H1 (cell line): ENCODE results near the gene CYP4A22. TPM values are rescaled to one million over a fixed set of nuclear protein-coding genes. Genes with fewer than 3 reads are reported as not detected.

Source experiments
- BACH1 ChIP-seq: IDR thresholded peaks from 2 replicates; pipeline ENCODE4 v1.6.1; 2012; ENCODE audit warnings: low read length, improper control_type of control experiment
- CEBPB ChIP-seq: IDR thresholded peaks from 2 replicates; pipeline ENCODE4 v1.6.1; 2012; ENCODE audit warnings: low read depth, low read length
- CHD2 ChIP-seq: IDR thresholded peaks from 2 replicates; pipeline ENCODE4 v1.6.1; 2012; ENCODE audit warnings: low read length, improper control_type of control experiment
- GABPA ChIP-seq: IDR thresholded peaks from 2 replicates; pipeline ENCODE4 v1.6.1; 2011; ENCODE audit warnings: mild to moderate bottlenecking, low read length, moderate library complexity, borderline replicate concordance; ENCODE audit not compliant: insufficient read depth
- TEAD4 ChIP-seq: IDR thresholded peaks from 2 replicates; pipeline ENCODE4 v1.6.1; 2012; ENCODE audit warnings: low read depth, low read length, inconsistent platforms, mixed read lengths
- polyA plus RNA-seq, 7 experiments: library from polyadenylated mRNA; depleted of rRNA in 3 of 7; stranded (reverse) in 5 of 7; unstranded in 2 of 7; fragments of >200 nt in 5 of 7; fragments of 200-250 nt in 2 of 7; gene quantifications; 1 replicate in 5 of 7; 2 replicates in 1 of 7; 4 replicates in 1 of 7; pipeline versions ENCODE4 v1.2.1 to v1.2.3, GENCODE V29; 2011 to 2013; ENCODE audit warnings: missing spikeins in 2 of 7, mixed read lengths in 2 of 7
- total RNA-seq: library from RNA; stranded (reverse); fragmentation: NEBNext Ultra II Directional; extraction: Animal tissue kit (Norgen Biotek cat#: 25700); gene quantifications from 2 replicates; pipeline ENCODE4 v1.2.1, GENCODE V29; 2021

CYP4A22 gene
- total and polyA plus RNA-seq, 2 of the 8 experiments (the other 6 are each of a cell fraction or from before 2014, with no cell fraction given), result not detected

DNA sequence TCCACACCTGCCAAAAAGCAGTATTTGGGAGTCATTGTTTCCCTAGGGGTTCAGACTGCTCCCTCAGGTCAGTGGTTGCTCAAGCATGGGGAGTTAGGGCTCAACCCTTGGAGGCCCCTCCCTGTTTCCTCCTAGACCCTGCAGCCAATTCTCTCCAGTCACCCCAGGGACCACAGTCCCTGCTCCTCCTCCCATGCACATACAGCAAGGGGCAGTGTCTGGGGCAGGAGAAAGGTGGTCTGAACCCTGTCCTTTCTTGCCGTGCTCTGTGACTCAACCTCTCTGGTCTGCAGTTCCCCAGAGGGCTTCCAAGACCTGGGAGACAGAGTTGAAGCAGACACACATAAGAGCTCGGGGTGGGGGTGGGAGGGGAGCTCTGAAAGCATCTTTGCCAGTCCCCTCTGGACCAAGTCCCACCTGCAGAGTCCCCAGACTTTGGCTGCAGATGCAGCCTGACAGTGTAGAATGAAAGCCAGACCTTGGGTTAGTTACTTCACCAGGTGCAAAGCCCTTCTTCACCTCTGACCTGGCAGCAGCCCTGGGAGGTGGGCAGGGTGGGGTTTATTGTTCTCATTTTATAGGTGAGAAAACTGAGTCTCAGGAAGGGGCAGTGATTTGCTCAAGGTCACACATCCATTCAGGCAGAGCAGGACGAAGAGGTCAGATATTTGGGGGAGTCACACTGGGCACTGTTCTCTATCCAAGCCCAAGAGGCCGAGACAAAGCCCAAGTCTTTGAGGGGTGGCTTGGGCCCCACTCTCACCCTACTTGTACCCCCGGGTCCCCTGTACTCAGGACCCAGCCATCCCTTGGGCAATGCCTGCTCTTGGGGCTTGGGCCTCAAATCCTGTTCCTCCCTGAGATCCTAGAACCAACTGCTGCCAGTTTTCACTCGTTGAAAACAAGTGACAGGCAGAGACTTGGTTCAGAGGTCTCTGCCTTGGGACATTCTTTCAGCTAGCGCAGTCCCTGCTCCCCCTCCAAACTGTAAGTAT lies 51.8 kb downstream of the CYP4A22 start (continued):
- no peak for TF ChIP-seq GABPA
- TF ChIP-seq CEBPB, result no peak
- TF ChIP-seq CHD2, result no peak
- no peak for TF ChIP-seq BACH1
- no peak for TF ChIP-seq TEAD4
